Astrocyte of the hippocampus (primary cell): Measurements from ENCODE around the gene ARL6IP4.

Experiments
- DNase-seq: peaks from one replicate; pipeline ENCODE4 v3.0.0; 2011; ENCODE audit warnings: low read depth, low spot score

Gene ARL6IP4

GRCh38 chr12:122958198-122958888 lies 22.1 kb upstream of the ARL6IP4 start:
- DNase-seq, result no peak

- no peak for DNase-seq
Observed at GRCh38 chr12:122959566-122960192, 20.8 kb upstream of the ARL6IP4 start.

GRCh38 chr12:122960193-122960569 lies 20.3 kb upstream of the ARL6IP4 start:
- DNase-seq, result no peak

GRCh38 chr12:122961531-122962329 lies 18.8 kb upstream of the ARL6IP4 start:
- DNase-seq, result no peak

GRCh38 chr12:122963941-122964265 lies 16.6 kb upstream of the ARL6IP4 start:
- peak; percentile 70 for DNase-seq

GRCh38 chr12:122964439-122965257 lies 15.8 kb upstream of the ARL6IP4 start:
- no peak for DNase-seq

- no peak for DNase-seq
Observed at GRCh38 chr12:122965321-122965751, 15.1 kb upstream of the ARL6IP4 start.

GRCh38 chr12:122965851-122966742 lies 14.4 kb upstream of the ARL6IP4 start, which contains the start of gene ABCB9:
Gene ABCB9, minus strand, starts transcription at chr12:122966463. Its CDS starts 6,228 bp downstream, at chr12:122960235.
- peak; percentile 95 for DNase-seq

GRCh38 chr12:122966743-122967550 lies 13.5 kb upstream of the ARL6IP4 start:
- DNase-seq, result no peak

GRCh38 chr12:122968104-122968503 lies 12.4 kb upstream of the ARL6IP4 start:
- DNase-seq, result no peak

GRCh38 chr12:122969676-122970075 lies 10.8 kb upstream of the ARL6IP4 start:
- DNase-seq, result no peak

- DNase-seq, result peak; percentile 99
Observed at GRCh38 chr12:122974274-122974891, 6.1 kb upstream of the ARL6IP4 start.

GRCh38 chr12:122974892-122975789 lies 5.3 kb upstream of the ARL6IP4 start, which contains the start of gene OGFOD2:
Gene OGFOD2, plus strand, starts transcription at chr12:122975244. Its CDS starts 8 bp downstream, at chr12:122975252.
- DNase-seq, result peak; percentile 96

GRCh38 chr12:122975790-122976647 lies 4.5 kb upstream of the ARL6IP4 start:
- no peak for DNase-seq

GRCh38 chr12:122976648-122976975 lies 3.9 kb upstream of the ARL6IP4 start:
- DNase-seq, result no peak

- no peak for DNase-seq
Observed at GRCh38 chr12:122977153-122977552, 3.3 kb upstream of the ARL6IP4 start.

GRCh38 chr12:122977655-122978392 lies 2.7 kb upstream of the ARL6IP4 start:
- no peak for DNase-seq
